Liver (tissue), 9 donors: Measurements from ENCODE around the gene CCDC50. TPM values are rescaled to one million over a fixed set of nuclear protein-coding genes. Genes with fewer than 3 reads are reported as not detected.

Source experiments
- DNase-seq: peaks from one replicate; pipeline ENCODE4 v3.0.0-alpha.2; 2017; ENCODE audit warnings: low spot score
- H3K27ac ChIP-seq, 2 donors: one replicate each; pipeline ENCODE4 v1.7.0; 2013; ENCODE audit warnings: inconsistent platforms in 2 of 2, low read length in 2 of 2, control low read depth in 1 of 2, low read depth in 1 of 2, mild to moderate bottlenecking in 1 of 2
- H3K27me3 ChIP-seq, 4 donors: one replicate each; pipeline versions ENCODE4 v1.6.1 to v1.7.0; 2013; ENCODE audit warnings: low read length in 3 of 4, inconsistent platforms in 1 of 4, mild to moderate bottlenecking in 1 of 4, moderate library complexity in 1 of 4; ENCODE audit not compliant: control insufficient read depth in 4 of 4, insufficient read depth in 4 of 4
- H3K36me3 ChIP-seq, 4 donors: one replicate each; pipeline versions ENCODE4 v1.6.1 to v1.7.0; 2013; ENCODE audit warnings: low read length in 3 of 4, mild to moderate bottlenecking in 3 of 4, low read depth in 1 of 4, moderate library complexity in 1 of 4; ENCODE audit not compliant: control insufficient read depth in 4 of 4, insufficient read depth in 3 of 4
- H3K4me1 ChIP-seq, 4 donors: one replicate each; pipeline versions ENCODE4 v1.6.1 to v1.7.0; 2013; ENCODE audit warnings: low read length in 3 of 4, mild to moderate bottlenecking in 3 of 4, moderate library complexity in 1 of 4; ENCODE audit not compliant: control insufficient read depth in 4 of 4, insufficient read depth in 4 of 4
- H3K4me3 ChIP-seq, 3 donors: one replicate each; pipeline versions ENCODE4 v1.6.1 to v1.7.0; 2013; ENCODE audit warnings: low read length in 3 of 3, control low read depth in 1 of 3, low read depth in 1 of 3, mild to moderate bottlenecking in 1 of 3
- H3K9ac ChIP-seq, 2 donors: one replicate each; pipeline ENCODE4 v1.7.0; 2013; ENCODE audit warnings: low read length in 2 of 2, mild to moderate bottlenecking in 2 of 2, moderate library complexity in 2 of 2, control low read depth in 1 of 2, low read depth in 1 of 2
- H3K9me3 ChIP-seq, 4 donors: one replicate each; pipeline versions ENCODE4 v1.6.1 to v1.7.0; 2013; ENCODE audit warnings: low read length in 3 of 4; ENCODE audit not compliant: control insufficient read depth in 4 of 4
- EGR1 ChIP-seq, 2 donors: IDR thresholded peaks; 2 replicates each; pipeline ENCODE4 v1.6.1; 2016 to 2018; ENCODE audit warnings: antibody characterized with exemption in 2 of 2, low read depth in 2 of 2
- FOXA1 ChIP-seq: IDR thresholded peaks from 2 replicates; pipeline ENCODE4 v1.6.1; 2016; ENCODE audit warnings: antibody characterized with exemption
- FOXA2 ChIP-seq: IDR thresholded peaks from 2 replicates; pipeline ENCODE4 v1.6.1; 2016; ENCODE audit warnings: antibody characterized with exemption
- GABPA ChIP-seq, 2 donors: IDR thresholded peaks in 1 of 2; conservative IDR thresholded peaks in 1 of 2; 2 replicates each; pipeline ENCODE4 v1.6.1; 2016; ENCODE audit warnings: antibody characterized with exemption in 2 of 2, mild to moderate bottlenecking in 1 of 2, moderate library complexity in 1 of 2
- HNF4A ChIP-seq, 2 donors: conservative IDR thresholded peaks; 2 replicates each; pipeline ENCODE4 v1.6.1; 2016; ENCODE audit warnings: antibody characterized with exemption in 2 of 2, mild to moderate bottlenecking in 2 of 2
- HNF4G ChIP-seq: IDR thresholded peaks from 2 replicates; pipeline ENCODE4 v1.6.1; 2016; ENCODE audit warnings: antibody characterized with exemption
- JUND ChIP-seq, 2 donors: IDR thresholded peaks; 2 replicates each; pipeline ENCODE4 v1.6.1; 2016; ENCODE audit warnings: antibody characterized with exemption in 2 of 2
- NR2F2 ChIP-seq: IDR thresholded peaks from 2 replicates; pipeline ENCODE4 v1.6.1; 2016; ENCODE audit warnings: antibody characterized with exemption
- RAD21 ChIP-seq, 2 donors: IDR thresholded peaks; 2 replicates each; pipeline ENCODE4 v1.6.1; 2016; ENCODE audit warnings: antibody characterized with exemption in 2 of 2, mild to moderate bottlenecking in 2 of 2
- RXRA ChIP-seq, 2 donors: IDR thresholded peaks; 2 replicates each; pipeline ENCODE4 v1.6.1; 2017 to 2018; ENCODE audit warnings: antibody characterized with exemption in 2 of 2, mild to moderate bottlenecking in 1 of 2
- SP1 ChIP-seq: IDR thresholded peaks from 2 replicates; pipeline ENCODE4 v1.6.1; 2018; ENCODE audit warnings: antibody characterized with exemption, mild to moderate bottlenecking
- TAF1 ChIP-seq: conservative IDR thresholded peaks from 2 replicates; pipeline ENCODE4 v1.6.1; 2016; ENCODE audit warnings: antibody characterized with exemption, mild to moderate bottlenecking
- YY1 ChIP-seq: IDR thresholded peaks from 2 replicates; pipeline ENCODE4 v1.6.1; 2016; ENCODE audit warnings: antibody characterized with exemption, mild to moderate bottlenecking
- WGBS: extraction: QIAGEN DNeasy Blood & Tissue Kit; methylation state at CpG from one replicate; pipeline ENCODE4 v1.1.7; 2013; 5-methylcytosine and 5-hydroxymethylcytosine counted together
- polyA plus RNA-seq, 2 donors: library from polyadenylated mRNA; stranded (reverse) in 1 of 2; unstranded in 1 of 2; fragments of 200-250 nt in 1 of 2; fragments of >200 nt in 1 of 2; fragmentation: Nextera tagmentation in 1 of 2; extraction: Ambion mirVana in 1 of 2; gene quantifications; one replicate each; pipeline versions ENCODE4 v1.2.1 to v1.2.3, GENCODE V29; 2013 to 2015
- total RNA-seq, 2 donors: library from RNA; depleted of rRNA; stranded (reverse); fragments of >200 nt; gene quantifications; one replicate each; pipeline ENCODE4 v1.2.3, GENCODE V29; 2014
- TF ChIP-seq, protein P1 (sequence below): IDR thresholded peaks from 2 replicates; pipeline ENCODE4 v1.6.1; 2016; ENCODE audit warnings: antibody characterized with exemption, mild to moderate bottlenecking
- TF ChIP-seq, protein P2 (sequence below): IDR thresholded peaks from 2 replicates; pipeline ENCODE4 v1.6.1; 2016; ENCODE audit warnings: antibody characterized with exemption
- TF ChIP-seq, protein P3 (sequence below): IDR thresholded peaks from 2 replicates; pipeline ENCODE4 v1.6.1; 2016; ENCODE audit warnings: antibody characterized with exemption
- TF ChIP-seq, protein P4 (sequence below): IDR thresholded peaks from 2 replicates; pipeline ENCODE4 v1.6.1; 2016; ENCODE audit warnings: antibody characterized with exemption
- donor health status: healthy.
- donor health status: healthy.
- donor health status: healthy.
- donor health status: healthy.
- donor health status: healthy.

CCDC50 gene
- total and polyA plus RNA-seq, 4 donors = 15.4 to 69.0 (median 33.6) TPM

DNA sequence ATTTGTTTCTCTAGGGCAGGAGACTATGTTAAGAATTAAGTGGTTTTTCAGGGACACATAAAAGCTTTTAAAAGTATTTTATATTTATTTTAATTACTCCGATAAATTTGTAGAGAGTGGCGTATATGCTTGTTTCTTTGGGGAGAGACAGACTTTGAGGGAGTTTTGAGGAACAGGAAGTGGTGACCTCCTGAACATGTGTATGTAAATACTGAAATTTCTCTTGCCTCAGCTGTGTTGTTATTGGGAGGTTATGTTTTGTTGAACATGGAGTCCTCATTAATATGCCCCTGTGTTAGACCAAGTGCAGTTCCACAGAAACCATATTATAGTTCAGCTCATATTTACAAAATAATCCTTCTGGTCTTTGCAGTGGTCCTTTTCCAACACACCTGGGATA, 42.9 kb downstream of the CCDC50 start:
- H3K4me3 ChIP-seq = no peak overlapping the region
- no peaks in the 10 kb centered on the region for H3K27me3 ChIP-seq
- no peak for DNase-seq
- WGBS = 85% methylated on average over 2 of the region's 2 CpGs
- no peak overlapping the region for H3K9ac ChIP-seq
- H3K27ac ChIP-seq = no peak overlapping the region
- TF ChIP-seq HNF4A (conservative IDR thresholded peaks at IDR 0.05) (no peak), RAD21 (IDR thresholded peaks at IDR 0.05) (no peak), EGR1 (IDR thresholded peaks at IDR 0.05; ENCODE audit: low read depth in 2 of 2) (no peak)
- TF ChIP-seq, protein P1, sequence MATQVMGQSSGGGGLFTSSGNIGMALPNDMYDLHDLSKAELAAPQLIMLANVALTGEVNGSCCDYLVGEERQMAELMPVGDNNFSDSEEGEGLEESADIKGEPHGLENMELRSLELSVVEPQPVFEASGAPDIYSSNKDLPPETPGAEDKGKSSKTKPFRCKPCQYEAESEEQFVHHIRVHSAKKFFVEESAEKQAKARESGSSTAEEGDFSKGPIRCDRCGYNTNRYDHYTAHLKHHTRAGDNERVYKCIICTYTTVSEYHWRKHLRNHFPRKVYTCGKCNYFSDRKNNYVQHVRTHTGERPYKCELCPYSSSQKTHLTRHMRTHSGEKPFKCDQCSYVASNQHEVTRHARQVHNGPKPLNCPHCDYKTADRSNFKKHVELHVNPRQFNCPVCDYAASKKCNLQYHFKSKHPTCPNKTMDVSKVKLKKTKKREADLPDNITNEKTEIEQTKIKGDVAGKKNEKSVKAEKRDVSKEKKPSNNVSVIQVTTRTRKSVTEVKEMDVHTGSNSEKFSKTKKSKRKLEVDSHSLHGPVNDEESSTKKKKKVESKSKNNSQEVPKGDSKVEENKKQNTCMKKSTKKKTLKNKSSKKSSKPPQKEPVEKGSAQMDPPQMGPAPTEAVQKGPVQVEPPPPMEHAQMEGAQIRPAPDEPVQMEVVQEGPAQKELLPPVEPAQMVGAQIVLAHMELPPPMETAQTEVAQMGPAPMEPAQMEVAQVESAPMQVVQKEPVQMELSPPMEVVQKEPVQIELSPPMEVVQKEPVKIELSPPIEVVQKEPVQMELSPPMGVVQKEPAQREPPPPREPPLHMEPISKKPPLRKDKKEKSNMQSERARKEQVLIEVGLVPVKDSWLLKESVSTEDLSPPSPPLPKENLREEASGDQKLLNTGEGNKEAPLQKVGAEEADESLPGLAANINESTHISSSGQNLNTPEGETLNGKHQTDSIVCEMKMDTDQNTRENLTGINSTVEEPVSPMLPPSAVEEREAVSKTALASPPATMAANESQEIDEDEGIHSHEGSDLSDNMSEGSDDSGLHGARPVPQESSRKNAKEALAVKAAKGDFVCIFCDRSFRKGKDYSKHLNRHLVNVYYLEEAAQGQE = no peak
- H3K36me3 ChIP-seq = peaks cover 1 to 32% (median 19%) of the 10 kb centered on the region in 4 donors
- H3K9me3 ChIP-seq = no peaks in the 10 kb centered on the region
- no peaks in the 10 kb centered on the region for H3K4me1 ChIP-seq

DNA sequence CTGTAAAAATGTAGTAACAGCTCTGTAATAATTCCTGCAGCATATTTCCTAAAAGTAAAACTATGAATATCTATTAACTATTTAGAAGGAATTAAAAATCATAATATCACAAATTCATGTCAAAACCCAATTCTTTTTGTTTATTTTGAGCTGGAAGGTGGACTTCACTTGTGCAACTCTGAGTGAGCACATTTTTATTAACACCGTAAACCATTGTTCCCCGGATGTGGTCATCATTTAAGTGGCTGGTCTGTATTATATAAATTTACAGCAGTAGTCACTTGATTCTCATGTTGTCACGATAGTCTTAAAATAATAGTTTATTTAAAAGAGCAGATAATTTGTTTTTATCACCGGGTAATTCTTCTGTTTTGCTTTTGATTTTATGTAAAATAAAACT, 44.1 kb downstream of the CCDC50 start:
- WGBS = 79% methylated on average over 4 of the region's 4 CpGs

More for the DNA sequence above, 44.1 kb downstream of the CCDC50 start:
- no peak for TF ChIP-seq HNF4G
- TF ChIP-seq, protein P2, sequence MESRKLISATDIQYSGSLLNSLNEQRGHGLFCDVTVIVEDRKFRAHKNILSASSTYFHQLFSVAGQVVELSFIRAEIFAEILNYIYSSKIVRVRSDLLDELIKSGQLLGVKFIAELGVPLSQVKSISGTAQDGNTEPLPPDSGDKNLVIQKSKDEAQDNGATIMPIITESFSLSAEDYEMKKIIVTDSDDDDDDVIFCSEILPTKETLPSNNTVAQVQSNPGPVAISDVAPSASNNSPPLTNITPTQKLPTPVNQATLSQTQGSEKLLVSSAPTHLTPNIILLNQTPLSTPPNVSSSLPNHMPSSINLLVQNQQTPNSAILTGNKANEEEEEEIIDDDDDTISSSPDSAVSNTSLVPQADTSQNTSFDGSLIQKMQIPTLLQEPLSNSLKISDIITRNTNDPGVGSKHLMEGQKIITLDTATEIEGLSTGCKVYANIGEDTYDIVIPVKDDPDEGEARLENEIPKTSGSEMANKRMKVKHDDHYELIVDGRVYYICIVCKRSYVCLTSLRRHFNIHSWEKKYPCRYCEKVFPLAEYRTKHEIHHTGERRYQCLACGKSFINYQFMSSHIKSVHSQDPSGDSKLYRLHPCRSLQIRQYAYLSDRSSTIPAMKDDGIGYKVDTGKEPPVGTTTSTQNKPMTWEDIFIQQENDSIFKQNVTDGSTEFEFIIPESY = no peak
- TF ChIP-seq SP1 = no peak
- no peak for TF ChIP-seq GABPA (IDR thresholded peaks at IDR 0.05 in 1 of 2, conservative IDR thresholded peaks at IDR 0.05 in 1 of 2)
- no peak for TF ChIP-seq RXRA (IDR thresholded peaks at IDR 0.05)
- TF ChIP-seq HNF4A (conservative IDR thresholded peaks at IDR 0.05) = no peak
- no peak for TF ChIP-seq FOXA2
- TF ChIP-seq, protein P3, sequence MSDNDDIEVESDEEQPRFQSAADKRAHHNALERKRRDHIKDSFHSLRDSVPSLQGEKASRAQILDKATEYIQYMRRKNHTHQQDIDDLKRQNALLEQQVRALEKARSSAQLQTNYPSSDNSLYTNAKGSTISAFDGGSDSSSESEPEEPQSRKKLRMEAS = no peak
- TF ChIP-seq RAD21 (IDR thresholded peaks at IDR 0.05) = no peak
- TF ChIP-seq, protein P1 = no peak
- TF ChIP-seq NR2F2 = no peak
- TF ChIP-seq JUND (IDR thresholded peaks at IDR 0.05) = no peak
- TF ChIP-seq, protein P4, sequence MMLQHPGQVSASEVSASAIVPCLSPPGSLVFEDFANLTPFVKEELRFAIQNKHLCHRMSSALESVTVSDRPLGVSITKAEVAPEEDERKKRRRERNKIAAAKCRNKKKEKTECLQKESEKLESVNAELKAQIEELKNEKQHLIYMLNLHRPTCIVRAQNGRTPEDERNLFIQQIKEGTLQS = no peak
- TF ChIP-seq TAF1 = no peak
- TF ChIP-seq FOXA1 = no peak
- TF ChIP-seq EGR1 (IDR thresholded peaks at IDR 0.05; ENCODE audit: low read depth in 2 of 2) = no peak
- no peak for TF ChIP-seq YY1
- no peak overlapping the region for H3K9ac ChIP-seq
- no peaks in the 10 kb centered on the region for H3K9me3 ChIP-seq
- H3K27ac ChIP-seq = no peak overlapping the region
- peaks cover 1 to 25% (median 19%) of the 10 kb centered on the region in 4 donors for H3K36me3 ChIP-seq
- H3K4me3 ChIP-seq = no peak overlapping the region
- H3K4me1 ChIP-seq = no peaks in the 10 kb centered on the region
- no peak for DNase-seq
- H3K27me3 ChIP-seq = no peaks in the 10 kb centered on the region
